Inflammatory macrophage (primary cell): ENCODE results near the gene POLG.
"Not testable (repeated sequence)": the region's sequence is repeated elsewhere in the genome, so short reads cannot be mapped to it uniquely, and the experiment has no call there.

Source experiments
- DNase-seq, 2 donors: peaks; one replicate each; pipeline ENCODE4 v3.0.0-alpha.2; 2020 to 2022

POLG gene

DNA sequence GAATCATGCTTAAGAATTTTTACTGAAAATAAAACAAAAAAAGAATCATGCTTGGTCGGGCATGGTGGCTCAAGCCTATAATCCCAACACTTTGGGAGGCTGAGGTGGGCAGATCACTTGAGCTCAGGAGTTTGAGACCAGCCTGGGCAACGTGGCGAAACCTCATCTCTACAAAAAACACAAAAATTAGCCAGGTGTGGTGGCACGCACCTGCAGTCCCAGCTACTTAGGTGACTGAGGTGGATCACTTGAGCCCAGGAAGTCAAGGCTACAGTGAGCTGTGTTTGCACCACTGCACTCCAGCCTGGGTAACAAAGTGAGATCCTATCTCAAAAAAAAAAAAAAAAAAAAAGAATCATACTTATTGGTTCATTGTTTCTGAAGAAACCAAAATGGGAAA lies 57.3 kb downstream of the POLG start:
- not testable (repeated sequence) for DNase-seq
